ENCODE measurements around the gene SLC25A27. TPM values are rescaled to one million over a fixed set of nuclear protein-coding genes. Genes with fewer than 3 reads are reported as not detected.

SLC25A27 gene
- total and polyA plus RNA-seq, 2 of the 4 experiments (the other 2 are of a cell fraction), result 1.3 TPM; not detected in 1

DNA sequence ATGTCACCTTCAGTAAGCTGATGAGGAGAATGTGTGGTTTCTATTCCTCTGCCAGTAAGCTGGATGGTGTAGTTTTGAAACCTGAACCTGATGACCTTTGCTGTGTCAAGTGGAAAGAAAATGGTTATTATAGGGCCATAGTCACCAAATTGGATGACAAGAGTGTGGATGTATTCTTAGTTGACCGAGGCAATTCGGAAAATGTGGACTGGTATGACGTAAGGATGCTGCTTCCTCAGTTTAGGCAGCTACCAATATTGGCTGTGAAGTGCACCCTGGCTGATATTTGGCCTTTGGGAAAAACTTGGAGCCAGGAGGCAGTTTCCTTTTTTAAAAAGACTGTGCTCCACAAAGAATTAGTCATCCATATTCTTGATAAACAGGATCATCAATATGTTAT is 36.9 kb downstream of the SLC25A27 start:
- H2AK9ac ChIP-seq (replicated peaks; ENCODE audit: low read depth, low read length, poor library complexity), result no peak overlapping the region
- dilution Hi-C loops (cut with HindIII; ENCODE audit: low sequenced_read_pairs, unreplicated experiment), result no loop called here
- no peak overlapping the region for H2BK20ac ChIP-seq (ENCODE audit: low read depth, low read length)
- no peaks in the 10 kb centered on the region for H3K4me1 ChIP-seq (ENCODE audit: control insufficient read depth, insufficient read depth, low read length)
- H3K4me2 ChIP-seq (ENCODE audit: low read depth, low read length), result no peak overlapping the region
- no peaks in the 10 kb centered on the region for H3K79me1 ChIP-seq (ENCODE audit: low read depth in 1 of 2, low read length in 2 of 2)
- H3K36me3 ChIP-seq (ENCODE audit: control insufficient read depth, insufficient read depth, low read length), result no peaks in the 10 kb centered on the region
- no peaks in the 10 kb centered on the region for H3K9me3 ChIP-seq (ENCODE audit: control insufficient read depth, insufficient read depth, low read length)
- H2BK5ac ChIP-seq (ENCODE audit: low read depth, low read length, poor library complexity, severe bottlenecking), result no peak overlapping the region
- no peak overlapping the region for H3K4ac ChIP-seq (ENCODE audit: low read depth, low read length)
- H3K56ac ChIP-seq (ENCODE audit: extremely low read depth, insufficient read depth, low read length), result no peak overlapping the region
- in situ Hi-C loops (cut with MboI; ENCODE audit: low sequenced_read_pairs), result no loop called here
- H4K5ac ChIP-seq (ENCODE audit: low read depth, low read length), result no peak overlapping the region
- no peak overlapping the region for H4K8ac ChIP-seq (ENCODE audit: low read depth in 2 of 2, low read length in 2 of 2)
- no peak overlapping the region for H2AFZ ChIP-seq (replicated peaks; ENCODE audit: low read length, poor library complexity)
- H3K27me3 ChIP-seq (ENCODE audit: control insufficient read depth, insufficient read depth, low read length), result no peaks in the 10 kb centered on the region
- DNase-seq, result no peak
- intact Hi-C loops (cut with micrococcal nuclease), result no loop called here
- H4K91ac ChIP-seq (ENCODE audit: insufficient read depth, low read depth, low read length), result no peak overlapping the region
- CTCF ChIA-PET, result no interaction called here
- no peak overlapping the region for H3K18ac ChIP-seq (ENCODE audit: low read depth, low read length)
- H2BK15ac ChIP-seq (ENCODE audit: low read depth, low read length), result no peak overlapping the region
- no peak overlapping the region for H3K14ac ChIP-seq (replicated peaks; ENCODE audit: low read depth, low read length)
- no peak overlapping the region for H3K9ac ChIP-seq (ENCODE audit: low read depth, low read length)
- TF ChIP-seq BHLHE40 (IDR thresholded peaks at IDR 0.05; ENCODE audit: low read depth, low read length) (no peak), CHD1 (IDR thresholded peaks at IDR 0.05; ENCODE audit: low read depth, low read length) (no peak), FOS (IDR thresholded peaks at IDR 0.05; ENCODE audit: low read depth, low read length) (no peak), MAFK (IDR thresholded peaks at IDR 0.05; ENCODE audit: low read depth, low read length) (no peak), RFX5 (IDR thresholded peaks at IDR 0.05; ENCODE audit: low read depth, low read length) (no peak), MAZ (IDR thresholded peaks at IDR 0.05; ENCODE audit: borderline replicate concordance, low read depth, low read length) (no peak), SMC3 (IDR thresholded peaks at IDR 0.05; ENCODE audit: low read depth, low read length) (no peak), RCOR1 (IDR thresholded peaks at IDR 0.05; ENCODE audit: insufficient replicate concordance, low read length) (no peak)
- TF ChIP-seq, protein P1, sequence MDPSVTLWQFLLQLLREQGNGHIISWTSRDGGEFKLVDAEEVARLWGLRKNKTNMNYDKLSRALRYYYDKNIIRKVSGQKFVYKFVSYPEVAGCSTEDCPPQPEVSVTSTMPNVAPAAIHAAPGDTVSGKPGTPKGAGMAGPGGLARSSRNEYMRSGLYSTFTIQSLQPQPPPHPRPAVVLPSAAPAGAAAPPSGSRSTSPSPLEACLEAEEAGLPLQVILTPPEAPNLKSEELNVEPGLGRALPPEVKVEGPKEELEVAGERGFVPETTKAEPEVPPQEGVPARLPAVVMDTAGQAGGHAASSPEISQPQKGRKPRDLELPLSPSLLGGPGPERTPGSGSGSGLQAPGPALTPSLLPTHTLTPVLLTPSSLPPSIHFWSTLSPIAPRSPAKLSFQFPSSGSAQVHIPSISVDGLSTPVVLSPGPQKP (IDR thresholded peaks at IDR 0.05; ENCODE audit: borderline replicate concordance, low read depth, low read length), result no peak
- ATAC-seq (ENCODE audit: low read depth), result no peak
- H3K27ac ChIP-seq (ENCODE audit: insufficient read depth, low read length), result no peak overlapping the region
- BruUV-seq (replicated peaks), result no TSS peak
- H4K20me1 ChIP-seq (ENCODE audit: insufficient read depth, low read length), result no peaks in the 10 kb centered on the region
- POLR2A ChIA-PET (ENCODE audit: unreplicated experiment), result no interaction called here
- H2BK120ac ChIP-seq (ENCODE audit: low read depth, low read length), result no peak overlapping the region
- no peaks in the 10 kb centered on the region for H3K9me1 ChIP-seq (ENCODE audit: insufficient read depth, low read length)
- no peak overlapping the region for H2AK5ac ChIP-seq (ENCODE audit: low read depth, low read length)
- no peak overlapping the region for H3K23ac ChIP-seq (ENCODE audit: low read depth, low read length)
- no peak overlapping the region for H3K4me3 ChIP-seq (ENCODE audit: insufficient read depth, low read depth, low read length)
- WGBS, 2 experiments (ENCODE audit: extremely low coverage in 2 of 2, insufficient read length in 1 of 2), result 53% methylated on average over 3 of the region's 3 CpGs; no CpG with 5 or more reads in 1 of the 2 experiments

Data from IMR-90 (cell line).